ENCODE measurements around the gene ARHGAP12.
"Not testable (repeated sequence)": the region's sequence is repeated elsewhere in the genome, so short reads cannot be mapped to it uniquely, and the experiment has no call there.

ARHGAP12 gene

GRCh38 chr10:31896968-31897384, 31.7 kb downstream of the ARHGAP12 start:
- no peak for DNase-seq
- intact Hi-C loops (cut with DNase I), result no loop called here

DNA sequence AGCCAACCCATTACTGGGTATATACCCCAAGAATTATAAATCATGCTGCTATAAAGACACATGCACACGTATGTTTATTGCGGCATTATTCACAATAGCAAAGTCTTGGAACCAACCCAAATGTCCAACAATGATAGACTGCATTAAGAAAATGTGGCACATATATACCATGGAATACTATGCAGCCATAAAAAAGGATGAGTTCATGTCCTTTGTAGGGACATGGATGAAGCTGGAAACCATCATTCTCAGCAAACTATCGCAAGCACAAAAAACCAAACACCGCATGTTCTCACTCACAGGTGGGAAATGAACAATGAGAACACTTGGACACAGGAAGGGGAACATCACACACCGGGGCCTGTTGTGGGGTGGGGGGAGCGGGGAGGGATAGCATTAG, 32.9 kb downstream of the ARHGAP12 start:
- intact Hi-C loops (cut with DNase I); DNase-seq: not testable (repeated sequence)

GRCh38 chr10:31888442-31888841, 40.2 kb downstream of the ARHGAP12 start:
- intact Hi-C loops (cut with DNase I), result no loop called here

GRCh38 chr10:31887850-31888249, 40.8 kb downstream of the ARHGAP12 start:
- DNase-seq, result no peak
- intact Hi-C loops (cut with DNase I), result no loop called here

More at GRCh38 chr10:31888442-31888841, 40.2 kb downstream of the ARHGAP12 start:
- DNase-seq, result no peak

DNA sequence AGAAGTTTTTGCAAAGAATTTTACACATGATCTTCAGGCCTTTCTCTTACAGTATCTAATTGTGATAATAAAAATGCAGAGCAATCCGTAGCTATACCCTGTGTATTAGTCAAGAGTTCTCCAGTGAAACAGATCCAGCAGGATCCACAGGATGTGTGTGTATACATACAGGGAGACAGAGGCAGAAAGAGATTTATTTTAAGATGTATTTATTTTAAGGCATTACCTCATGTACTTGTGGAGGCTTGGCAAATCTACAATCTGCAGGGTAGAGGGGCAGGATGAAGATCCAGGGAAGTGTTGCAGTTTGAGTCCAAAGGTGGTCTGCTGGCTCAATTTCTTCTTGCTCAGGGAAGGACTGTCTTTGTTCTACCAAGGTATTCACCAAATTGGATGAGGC, 41.7 kb downstream of the ARHGAP12 start:
- intact Hi-C loops (cut with DNase I), result no loop called here
- DNase-seq, result no peak

- DNase-seq, result no peak
- intact Hi-C loops (cut with DNase I), result no loop called here
These were observed 42.7 kb downstream of the ARHGAP12 start for GRCh38 chr10:31885971-31886370.

GRCh38 chr10:31884386-31884785, 44.2 kb downstream of the ARHGAP12 start:
- no peak for DNase-seq
- intact Hi-C loops (cut with DNase I), result no loop called here

DNA sequence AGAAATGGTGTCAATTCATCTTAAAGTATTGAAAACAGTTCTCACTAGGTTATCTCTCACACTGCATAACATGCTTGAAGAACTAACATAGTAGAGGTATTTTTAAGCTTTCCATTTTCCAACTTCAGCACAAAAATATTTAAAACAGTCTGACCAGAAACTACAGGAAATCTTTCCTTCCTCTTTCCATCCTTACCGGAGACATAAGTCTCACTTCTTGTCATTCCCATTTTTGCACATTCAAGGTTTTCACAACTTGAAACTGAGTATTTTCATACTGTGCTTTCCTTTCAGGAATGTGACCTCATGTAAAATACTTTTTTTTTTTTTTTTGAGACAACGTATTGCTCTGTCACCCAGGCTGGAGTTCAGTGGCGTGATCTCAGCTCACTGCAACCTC, 45.2 kb downstream of the ARHGAP12 start:
- DNase-seq, result no peak
- intact Hi-C loops (cut with DNase I), result no loop called here

DNA sequence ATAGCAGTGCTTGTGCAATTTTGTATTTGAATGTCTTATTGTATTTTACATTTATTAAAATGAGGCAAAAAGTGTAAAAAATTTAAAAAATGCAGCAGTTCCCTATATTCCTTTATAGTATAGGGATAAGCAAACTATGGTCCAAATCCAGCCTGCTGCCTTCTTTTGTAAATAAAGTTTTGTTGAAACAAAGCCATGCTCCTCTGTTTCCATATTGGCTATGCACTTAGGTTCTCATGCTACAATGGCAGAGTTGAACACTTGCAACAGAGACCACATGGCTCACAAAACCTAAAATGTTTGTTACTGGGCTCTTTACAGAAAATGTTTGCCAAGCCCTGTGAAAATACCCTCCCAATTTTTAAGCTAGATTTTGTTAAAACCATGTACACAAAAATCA, 50.1 kb downstream of the ARHGAP12 start:
- no peak for DNase-seq
- intact Hi-C loops (cut with DNase I), result no loop called here

- DNase-seq, result no peak
- intact Hi-C loops (cut with DNase I), result no loop called here
These were observed 51.8 kb downstream of the ARHGAP12 start for GRCh38 chr10:31876652-31877352.

GRCh38 chr10:31875608-31876007, 53.0 kb downstream of the ARHGAP12 start:
- intact Hi-C loops (cut with DNase I), result no loop called here
- DNase-seq, result no peak

- intact Hi-C loops (cut with DNase I), result no loop called here
- no peak for DNase-seq
These were observed 54.9 kb downstream of the ARHGAP12 start for GRCh38 chr10:31873724-31874123.

- intact Hi-C loops (cut with DNase I), result no loop called here
- DNase-seq, result no peak
These were observed 57.2 kb downstream of the ARHGAP12 start for GRCh38 chr10:31871266-31872065.

DNA sequence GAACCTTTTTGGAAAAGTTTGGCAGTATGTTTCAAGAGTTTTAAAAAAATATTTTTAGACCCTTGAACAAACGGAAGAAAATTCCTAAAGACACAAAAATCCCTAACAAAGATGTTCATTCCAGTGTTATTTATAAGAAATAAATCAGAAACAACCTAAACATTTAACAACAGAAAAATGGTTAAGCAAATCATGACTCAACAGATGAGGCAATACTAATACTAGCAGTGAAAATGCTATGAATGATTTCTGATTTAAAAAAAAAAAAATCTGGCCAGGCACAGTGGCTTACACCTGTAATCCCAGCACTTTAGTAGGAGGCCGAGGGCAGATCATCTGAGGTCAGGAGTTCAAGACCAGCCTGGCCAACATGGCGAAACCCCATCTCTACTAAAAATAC, 61.0 kb downstream of the ARHGAP12 start:
- intact Hi-C loops (cut with DNase I), result loop anchor here (10.0 kb wide), 1 partner anchor 57 kb away; the partner anchor contains the start of gene ARHGAP12

DNA sequence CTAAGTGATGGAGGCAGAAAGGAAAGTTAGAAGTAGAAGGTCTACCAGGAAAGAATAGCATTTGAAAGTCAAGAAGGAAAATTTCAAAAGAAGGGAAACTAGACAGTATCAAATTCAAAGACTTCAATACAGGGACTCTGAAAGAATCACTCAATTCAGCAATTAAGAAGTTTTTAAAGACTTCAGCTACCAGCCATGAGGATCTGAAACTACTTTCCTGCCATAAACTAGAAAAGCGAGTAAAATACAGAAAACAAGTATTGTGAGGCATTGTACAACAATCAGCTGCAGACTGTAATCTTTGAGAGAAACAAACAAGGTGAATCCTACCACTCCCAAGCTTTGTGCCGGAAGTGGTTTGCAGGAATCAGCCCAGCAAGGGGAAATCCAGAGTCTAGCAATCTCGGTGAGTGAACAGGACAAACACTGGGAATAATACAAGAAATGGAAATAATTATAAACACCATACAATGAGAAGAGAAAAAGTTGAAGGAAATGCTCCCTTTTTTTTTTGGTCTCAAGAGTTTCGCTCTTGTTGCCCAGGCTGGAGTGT, 62.4 kb downstream of the ARHGAP12 start:
- intact Hi-C loops (cut with DNase I), result loop anchor here (10.0 kb wide), 1 partner anchor 59 kb away; the partner anchor contains the start of gene ARHGAP12
- DNase-seq, result no peak

More for the DNA sequence above, 61.0 kb downstream of the ARHGAP12 start:
- DNase-seq, result no peak

DNA sequence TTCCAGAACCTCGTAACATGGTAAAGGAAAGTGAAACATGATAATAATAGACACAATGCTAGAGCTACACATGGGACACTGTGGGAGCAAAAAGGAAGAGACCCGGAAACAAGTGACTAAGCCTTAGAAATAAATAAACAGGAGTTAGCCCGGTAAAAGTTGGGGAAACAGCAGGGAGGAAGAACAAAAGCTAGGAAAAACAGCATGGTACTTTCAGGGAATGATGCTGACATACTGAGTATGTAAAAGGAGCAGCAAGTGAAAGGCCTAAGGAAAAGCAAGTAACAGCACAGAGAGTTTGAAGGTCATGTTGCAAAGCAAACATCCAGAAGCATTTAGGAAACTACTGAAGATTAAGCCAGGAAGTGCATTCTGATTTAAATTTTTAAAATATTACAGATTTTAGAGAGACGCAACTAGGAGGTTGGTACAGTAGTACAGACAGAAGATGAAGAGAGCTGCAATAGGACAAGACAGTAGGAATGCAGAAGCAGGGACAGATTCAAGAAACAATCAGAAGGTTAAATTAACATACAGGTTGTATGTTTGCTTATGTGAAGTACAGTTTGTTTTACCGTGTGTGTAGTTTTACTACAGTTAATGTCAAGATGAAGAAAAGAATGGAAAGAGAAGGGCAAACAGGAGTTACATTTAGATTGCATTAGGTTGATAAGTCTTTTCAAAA, 63.7 kb downstream of the ARHGAP12 start:
- intact Hi-C loops (cut with DNase I), result loop anchor here (10.0 kb wide), 1 partner anchor 60 kb away; the partner anchor contains the start of gene ARHGAP12
- no peak for DNase-seq

DNA sequence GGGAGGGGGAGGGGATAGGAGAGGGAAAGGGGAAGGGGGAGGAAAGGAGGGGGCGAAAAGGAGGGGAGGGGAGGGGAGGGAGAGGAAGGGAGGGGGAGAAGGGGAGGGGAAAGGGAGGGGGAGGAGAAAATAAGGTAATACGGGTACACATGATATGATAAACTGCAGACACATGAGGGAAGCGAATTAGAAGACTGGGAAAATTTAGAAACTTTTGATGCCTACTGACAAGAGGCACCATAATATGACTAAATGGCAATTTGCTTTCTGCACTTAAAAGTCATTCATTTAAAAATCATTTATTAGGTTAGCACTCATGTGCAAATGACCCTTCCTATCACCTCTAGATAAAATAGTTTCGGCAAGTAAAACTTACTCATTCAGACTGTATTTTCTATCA, 73.6 kb downstream of the ARHGAP12 start:
- no peak for DNase-seq
- intact Hi-C loops (cut with DNase I), result no loop called here

- no peak for DNase-seq
- intact Hi-C loops (cut with DNase I), result no loop called here
These were observed 75.0 kb downstream of the ARHGAP12 start for GRCh38 chr10:31853629-31854028.

DNA sequence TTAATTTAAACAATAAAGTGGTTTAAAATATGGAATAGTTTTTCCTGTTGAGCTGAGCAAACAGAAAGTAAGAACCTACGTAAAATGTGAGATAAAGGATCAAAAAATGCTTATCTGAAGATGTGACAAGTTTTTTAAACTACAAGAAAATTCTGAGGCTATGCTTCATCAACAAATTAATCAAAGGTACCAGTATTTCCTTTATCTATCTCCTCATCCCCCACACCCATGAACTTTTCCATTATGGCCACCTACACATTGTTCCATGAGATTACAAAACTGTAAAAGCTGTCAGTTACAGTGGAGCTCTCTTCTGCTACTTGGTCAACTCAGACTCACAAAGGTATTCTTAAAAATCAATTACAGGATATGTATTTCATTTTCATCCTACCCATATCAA, 77.4 kb downstream of the ARHGAP12 start:
- intact Hi-C loops (cut with DNase I), result no loop called here
- DNase-seq, result no peak

DNA sequence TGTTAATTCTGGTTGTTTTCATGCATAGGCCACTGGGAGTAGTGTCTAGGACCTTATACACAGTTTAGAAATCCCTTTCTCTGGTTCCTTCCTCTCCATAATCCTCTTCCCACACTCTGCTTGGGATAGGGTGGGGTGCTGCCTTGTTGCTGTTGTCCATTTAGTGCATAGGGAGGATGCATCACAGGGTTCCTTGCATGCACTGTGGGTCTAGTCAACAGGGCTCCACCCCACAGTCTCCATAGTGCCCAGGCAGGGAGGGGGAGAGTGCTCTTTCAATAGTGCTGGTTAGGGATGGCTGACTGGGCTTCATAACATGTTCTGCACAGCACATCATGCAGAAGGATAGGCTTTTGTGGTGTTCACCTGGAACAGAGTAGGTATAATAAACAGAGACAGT, 81.1 kb downstream of the ARHGAP12 start:
- no peak for DNase-seq
- intact Hi-C loops (cut with DNase I), result no loop called here
